Stimulated activated CD4-positive, alpha-beta T cell treated with anti-CD3 and anti-CD28 coated beads, Interleukin-15, amount 100 ng/mL, for 48 hours (primary cell): Measurements from ENCODE around the gene SLITRK5.
A peak's percentile ranks its signal among the peaks of the same experiment; 100 is the strongest.

Experiments
- DNase-seq, 2 donors: peaks; one replicate each; pipeline ENCODE4 v3.0.0-alpha.2; 2020; ENCODE audit warnings: low read depth in 2 of 2

The SLITRK5 gene, protein sequence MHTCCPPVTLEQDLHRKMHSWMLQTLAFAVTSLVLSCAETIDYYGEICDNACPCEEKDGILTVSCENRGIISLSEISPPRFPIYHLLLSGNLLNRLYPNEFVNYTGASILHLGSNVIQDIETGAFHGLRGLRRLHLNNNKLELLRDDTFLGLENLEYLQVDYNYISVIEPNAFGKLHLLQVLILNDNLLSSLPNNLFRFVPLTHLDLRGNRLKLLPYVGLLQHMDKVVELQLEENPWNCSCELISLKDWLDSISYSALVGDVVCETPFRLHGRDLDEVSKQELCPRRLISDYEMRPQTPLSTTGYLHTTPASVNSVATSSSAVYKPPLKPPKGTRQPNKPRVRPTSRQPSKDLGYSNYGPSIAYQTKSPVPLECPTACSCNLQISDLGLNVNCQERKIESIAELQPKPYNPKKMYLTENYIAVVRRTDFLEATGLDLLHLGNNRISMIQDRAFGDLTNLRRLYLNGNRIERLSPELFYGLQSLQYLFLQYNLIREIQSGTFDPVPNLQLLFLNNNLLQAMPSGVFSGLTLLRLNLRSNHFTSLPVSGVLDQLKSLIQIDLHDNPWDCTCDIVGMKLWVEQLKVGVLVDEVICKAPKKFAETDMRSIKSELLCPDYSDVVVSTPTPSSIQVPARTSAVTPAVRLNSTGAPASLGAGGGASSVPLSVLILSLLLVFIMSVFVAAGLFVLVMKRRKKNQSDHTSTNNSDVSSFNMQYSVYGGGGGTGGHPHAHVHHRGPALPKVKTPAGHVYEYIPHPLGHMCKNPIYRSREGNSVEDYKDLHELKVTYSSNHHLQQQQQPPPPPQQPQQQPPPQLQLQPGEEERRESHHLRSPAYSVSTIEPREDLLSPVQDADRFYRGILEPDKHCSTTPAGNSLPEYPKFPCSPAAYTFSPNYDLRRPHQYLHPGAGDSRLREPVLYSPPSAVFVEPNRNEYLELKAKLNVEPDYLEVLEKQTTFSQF

DNA sequence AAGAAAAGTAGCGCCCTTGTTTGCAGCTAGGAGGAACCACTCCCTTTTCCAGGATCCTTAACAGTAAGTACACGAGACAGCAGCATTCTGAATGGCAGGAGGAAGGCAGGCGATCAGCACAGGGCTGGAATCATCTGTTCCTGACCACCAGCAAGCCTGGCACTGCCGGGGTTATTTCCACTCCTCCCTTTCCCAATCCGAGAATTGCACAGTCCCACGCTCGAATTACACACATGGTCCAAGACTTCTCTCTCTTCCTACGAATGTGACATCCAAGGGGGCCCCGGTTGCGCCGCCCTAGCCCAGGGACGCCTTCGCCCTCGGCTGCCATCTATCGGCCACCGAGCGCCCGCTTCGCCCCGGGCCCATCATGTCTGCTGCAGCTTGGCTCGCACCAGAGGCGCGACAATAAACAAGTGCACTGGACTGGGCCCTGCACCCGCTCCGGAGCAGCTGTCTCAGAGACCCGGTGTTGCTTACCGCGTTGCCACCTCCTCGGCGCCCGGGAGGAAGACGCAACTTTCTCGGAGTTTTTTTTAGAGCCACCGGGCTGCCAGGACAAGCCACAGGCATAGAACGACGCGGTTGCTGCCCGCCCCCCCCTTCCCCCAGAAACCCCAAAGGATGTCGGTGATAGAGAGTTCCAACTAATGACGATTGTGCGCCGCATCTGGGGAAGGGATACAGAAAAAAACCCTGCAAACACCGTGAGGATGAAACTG is at the start of gene SLITRK5:
Gene SLITRK5, plus strand, starts transcription at position 341 of the 722 bp plus-strand sequence. CDS start 4,018 bp downstream, outside the sequence.
- DNase-seq = peak; percentile 38 to 64

DNA sequence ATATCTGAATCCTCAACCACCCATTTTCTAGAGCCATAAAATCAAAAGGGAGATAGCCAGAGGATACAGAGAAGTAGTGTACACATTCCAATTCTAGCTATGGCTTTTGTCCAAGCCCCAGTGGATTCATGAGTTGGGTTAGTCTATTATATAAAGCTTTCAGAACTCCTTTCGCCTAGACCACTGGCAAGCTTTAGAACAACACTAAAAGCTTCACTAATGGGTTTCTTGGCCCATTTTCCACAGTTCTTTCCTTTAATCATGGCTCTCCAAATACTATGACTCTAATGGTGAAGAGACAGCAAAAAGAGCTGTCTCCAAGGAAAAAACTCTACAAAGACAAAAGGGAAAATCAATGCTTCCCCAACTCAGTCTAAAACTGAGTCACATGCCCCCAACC is 48.2 kb upstream of the SLITRK5 start:
- DNase-seq = no peak

DNA sequence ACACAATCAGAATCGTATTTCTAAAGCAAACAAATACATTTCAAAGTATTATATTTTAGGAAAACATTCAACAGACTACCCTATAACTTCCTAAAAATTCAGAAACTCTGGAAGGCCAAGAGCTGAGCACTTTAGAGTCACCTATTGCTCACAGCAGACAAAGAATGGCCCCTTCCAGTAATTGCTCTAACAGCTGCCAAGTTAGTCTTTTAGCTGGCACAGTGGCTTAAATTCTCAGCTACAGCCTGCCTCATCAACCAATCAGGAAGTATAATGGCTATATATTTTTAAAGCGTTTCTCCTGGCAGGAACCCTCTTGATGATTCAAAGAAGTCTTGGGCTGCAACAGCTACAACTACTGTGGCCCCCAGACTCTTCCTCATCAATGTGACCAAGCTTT is 14.9 kb upstream of the SLITRK5 start:
- DNase-seq = no peak

DNA sequence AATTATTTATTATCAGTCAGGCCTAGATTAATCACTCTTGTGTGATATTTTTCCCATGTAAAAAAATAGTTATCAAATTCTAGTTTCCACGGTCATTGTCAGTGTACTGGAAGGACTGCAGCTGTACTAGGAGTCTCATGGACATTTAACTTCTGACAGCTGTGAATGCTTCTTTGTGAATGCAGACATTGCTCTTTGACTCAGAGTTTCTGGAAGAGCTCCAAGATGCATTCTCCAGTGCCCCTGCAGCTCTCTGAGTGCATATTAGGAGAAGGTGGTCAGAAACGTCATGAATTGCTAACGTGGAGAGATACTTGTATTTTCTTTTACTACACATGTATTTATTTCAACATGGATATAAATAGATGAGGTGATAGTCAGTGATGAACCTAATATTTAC is 9.7 kb upstream of the SLITRK5 start:
- DNase-seq = no peak

DNA sequence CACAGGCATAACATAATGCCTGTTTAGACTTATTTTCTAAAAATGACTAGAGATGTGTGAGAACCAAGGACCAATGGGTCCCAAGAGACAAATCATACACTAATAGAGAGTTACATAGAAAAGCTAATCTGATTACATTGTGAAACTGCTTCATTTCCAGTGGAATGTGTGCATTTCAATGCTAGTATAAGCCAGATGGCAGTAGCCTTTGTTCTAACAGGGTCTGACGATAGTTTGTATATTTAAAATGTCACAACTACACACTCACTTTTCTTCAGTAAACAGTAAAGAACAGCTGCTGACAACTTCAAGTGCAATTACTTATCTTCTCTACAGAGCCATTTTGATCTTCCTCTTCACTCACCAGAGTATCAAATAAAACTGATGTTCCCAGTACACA is 4.3 kb upstream of the SLITRK5 start:
- DNase-seq = no peak

DNA sequence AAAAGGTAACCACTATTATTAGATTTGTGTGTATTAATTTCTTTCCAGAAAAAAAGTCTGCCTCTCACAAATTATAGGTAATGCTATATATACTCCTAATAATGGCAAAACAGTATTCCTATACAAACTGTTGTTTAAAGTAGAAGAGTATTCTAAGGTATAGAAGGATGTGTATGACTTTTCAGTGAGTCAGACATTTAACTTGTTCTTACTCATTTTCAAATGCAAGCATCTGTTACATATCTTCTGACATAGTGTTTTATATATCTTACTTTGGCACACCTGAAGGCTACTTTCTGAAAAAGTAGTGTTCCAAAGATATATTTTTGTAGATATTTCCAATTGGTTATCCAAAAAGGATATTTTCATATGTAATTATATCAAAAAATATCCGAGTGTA is 3.5 kb upstream of the SLITRK5 start:
- DNase-seq = no peak

DNA sequence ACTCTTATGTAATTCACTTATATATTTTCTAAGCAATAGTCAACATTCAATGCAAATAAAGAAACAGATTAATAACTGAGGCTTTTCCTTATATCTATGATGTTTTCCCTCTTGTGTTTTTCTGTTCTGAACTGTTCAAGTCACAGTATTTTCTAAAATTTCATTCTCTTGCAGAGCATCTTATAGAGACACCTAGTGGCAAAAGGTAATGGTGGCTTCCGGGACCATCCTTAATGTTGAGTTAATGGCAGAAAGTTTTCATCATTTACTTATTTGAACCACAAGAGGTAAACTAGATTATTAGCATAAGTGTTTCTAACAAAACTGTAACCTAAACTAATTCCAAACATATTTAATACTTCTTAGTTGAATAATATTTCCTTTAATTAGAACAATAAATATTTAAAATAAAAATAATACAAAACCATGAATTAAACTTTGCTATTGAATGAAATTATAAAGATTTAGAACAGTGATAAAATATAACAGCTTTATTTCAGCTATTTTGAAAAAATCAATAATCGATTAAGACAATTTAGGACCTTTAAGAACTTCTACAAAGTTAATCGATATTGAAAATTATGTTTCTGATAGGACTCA is 1.7 kb upstream of the SLITRK5 start:
- DNase-seq = no peak

DNA sequence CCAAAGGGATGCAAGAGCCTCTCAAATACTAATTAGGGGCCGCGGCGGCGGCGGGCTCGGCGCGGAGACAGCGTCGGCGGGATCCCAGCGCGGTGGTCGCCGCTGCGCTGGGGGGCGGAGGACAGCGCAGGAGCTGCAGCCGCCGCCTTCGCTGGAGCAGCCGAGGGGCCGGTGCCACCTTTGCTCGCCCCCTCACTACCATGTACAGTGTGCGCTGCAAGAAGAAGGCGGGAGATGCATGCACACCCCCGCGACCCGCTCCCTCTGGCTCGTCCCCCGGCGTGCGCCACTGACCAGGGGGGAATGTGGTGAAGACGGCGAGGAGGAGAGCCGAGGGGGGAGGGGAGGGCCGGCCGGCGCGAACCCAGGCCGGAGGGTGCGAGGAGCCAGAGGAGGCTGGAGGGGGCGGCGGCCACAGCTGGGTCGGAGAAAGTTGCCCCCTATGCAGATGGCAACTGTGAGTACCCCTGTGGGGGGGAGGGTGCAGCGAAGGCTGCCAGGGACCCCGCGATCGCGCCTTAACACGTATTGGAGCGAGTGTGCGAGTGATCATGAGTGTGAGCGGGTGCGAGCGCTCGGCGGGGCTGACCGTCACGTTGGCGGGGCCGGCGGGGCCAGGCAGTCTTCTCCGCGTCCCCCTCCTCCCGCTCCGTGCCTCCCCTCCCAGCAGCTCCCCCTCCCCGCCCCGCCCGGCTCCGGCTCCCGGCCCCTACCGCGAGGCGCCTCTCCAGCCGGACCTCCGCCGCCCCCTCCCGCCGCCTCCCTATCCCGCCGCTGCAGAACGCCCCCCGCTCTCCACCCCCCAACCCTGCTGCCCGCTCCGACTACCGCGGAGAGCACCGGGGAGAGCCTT is 808 bp downstream of the SLITRK5 start:
- no peak for DNase-seq

DNA sequence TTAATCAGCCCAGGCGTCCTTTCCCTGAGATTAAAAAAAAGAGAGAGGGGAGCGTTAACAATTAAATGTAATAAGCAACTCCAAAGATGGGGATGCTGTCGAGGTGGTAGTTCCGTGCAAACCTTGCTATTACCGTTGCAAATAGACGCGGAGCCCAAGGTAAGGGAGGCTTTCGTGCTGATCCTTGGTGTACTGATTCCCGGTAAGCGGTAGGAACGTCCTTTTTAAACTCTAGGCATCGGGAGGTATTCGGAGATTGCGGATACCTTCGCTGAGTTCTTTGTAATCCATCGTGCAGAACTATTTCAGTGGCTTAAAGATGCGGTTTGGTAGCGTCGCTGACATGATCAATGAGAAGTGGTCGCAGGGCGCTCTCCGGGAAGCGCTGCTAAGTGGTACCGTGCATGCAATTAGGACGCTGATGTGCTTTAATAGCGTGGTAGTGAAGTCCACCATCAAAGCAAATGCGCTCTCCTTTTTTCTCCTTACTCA is 3.1 kb downstream of the SLITRK5 start:
- no peak for DNase-seq

DNA sequence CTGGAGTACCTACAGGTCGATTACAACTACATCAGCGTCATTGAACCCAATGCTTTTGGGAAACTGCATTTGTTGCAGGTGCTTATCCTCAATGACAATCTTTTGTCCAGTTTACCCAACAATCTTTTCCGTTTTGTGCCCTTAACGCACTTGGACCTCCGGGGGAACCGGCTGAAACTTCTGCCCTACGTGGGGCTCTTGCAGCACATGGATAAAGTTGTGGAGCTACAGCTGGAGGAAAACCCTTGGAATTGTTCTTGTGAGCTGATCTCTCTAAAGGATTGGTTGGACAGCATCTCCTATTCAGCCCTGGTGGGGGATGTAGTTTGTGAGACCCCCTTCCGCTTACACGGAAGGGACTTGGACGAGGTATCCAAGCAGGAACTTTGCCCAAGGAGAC is 4.7 kb downstream of the SLITRK5 start:
- no peak for DNase-seq

DNA sequence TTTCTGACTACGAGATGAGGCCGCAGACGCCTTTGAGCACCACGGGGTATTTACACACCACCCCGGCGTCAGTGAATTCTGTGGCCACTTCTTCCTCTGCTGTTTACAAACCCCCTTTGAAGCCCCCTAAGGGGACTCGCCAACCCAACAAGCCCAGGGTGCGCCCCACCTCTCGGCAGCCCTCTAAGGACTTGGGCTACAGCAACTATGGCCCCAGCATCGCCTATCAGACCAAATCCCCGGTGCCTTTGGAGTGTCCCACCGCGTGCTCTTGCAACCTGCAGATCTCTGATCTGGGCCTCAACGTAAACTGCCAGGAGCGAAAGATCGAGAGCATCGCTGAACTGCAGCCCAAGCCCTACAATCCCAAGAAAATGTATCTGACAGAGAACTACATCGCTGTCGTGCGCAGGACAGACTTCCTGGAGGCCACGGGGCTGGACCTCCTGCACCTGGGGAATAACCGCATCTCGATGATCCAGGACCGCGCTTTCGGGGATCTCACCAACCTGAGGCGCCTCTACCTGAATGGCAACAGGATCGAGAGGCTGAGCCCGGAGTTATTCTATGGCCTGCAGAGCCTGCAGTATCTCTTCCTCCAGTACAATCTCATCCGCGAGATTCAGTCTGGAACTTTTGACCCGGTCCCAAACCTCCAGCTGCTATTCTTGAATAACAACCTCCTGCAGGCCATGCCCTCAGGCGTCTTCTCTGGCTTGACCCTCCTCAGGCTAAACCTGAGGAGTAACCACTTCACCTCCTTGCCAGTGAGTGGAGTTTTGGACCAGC is 5.3 kb downstream of the SLITRK5 start:
- no peak for DNase-seq

DNA sequence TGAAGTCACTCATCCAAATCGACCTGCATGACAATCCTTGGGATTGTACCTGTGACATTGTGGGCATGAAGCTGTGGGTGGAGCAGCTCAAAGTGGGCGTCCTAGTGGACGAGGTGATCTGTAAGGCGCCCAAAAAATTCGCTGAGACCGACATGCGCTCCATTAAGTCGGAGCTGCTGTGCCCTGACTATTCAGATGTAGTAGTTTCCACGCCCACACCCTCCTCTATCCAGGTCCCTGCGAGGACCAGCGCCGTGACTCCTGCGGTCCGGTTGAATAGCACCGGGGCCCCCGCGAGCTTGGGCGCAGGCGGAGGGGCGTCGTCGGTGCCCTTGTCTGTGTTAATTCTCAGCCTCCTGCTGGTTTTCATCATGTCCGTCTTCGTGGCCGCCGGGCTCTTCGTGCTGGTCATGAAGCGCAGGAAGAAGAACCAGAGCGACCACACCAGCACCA is 5.9 kb downstream of the SLITRK5 start:
- DNase-seq = no peak

DNA sequence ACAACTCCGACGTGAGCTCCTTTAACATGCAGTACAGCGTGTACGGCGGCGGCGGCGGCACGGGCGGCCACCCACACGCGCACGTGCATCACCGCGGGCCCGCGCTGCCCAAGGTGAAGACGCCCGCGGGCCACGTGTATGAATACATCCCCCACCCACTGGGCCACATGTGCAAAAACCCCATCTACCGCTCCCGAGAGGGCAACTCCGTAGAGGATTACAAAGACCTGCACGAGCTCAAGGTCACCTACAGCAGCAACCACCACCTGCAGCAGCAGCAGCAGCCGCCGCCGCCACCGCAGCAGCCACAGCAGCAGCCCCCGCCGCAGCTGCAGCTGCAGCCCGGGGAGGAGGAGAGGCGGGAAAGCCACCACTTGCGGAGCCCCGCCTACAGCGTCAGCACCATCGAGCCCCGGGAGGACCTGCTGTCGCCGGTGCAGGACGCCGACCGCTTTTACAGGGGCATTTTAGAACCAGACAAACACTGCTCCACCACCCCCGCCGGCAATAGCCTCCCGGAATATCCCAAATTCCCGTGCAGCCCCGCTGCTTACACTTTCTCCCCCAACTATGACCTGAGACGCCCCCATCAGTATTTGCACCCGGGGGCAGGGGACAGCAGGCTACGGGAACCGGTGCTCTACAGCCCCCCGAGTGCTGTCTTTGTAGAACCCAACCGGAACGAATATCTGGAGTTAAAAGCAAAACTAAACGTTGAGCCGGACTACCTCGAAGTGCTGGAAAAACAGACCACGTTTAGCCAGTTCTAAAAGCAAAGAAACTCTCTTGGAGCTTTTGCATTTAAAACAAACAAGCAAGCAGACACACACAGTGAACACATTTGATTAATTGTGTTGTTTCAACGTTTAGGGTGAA is 6.6 kb downstream of the SLITRK5 start:
- DNase-seq = no peak

DNA sequence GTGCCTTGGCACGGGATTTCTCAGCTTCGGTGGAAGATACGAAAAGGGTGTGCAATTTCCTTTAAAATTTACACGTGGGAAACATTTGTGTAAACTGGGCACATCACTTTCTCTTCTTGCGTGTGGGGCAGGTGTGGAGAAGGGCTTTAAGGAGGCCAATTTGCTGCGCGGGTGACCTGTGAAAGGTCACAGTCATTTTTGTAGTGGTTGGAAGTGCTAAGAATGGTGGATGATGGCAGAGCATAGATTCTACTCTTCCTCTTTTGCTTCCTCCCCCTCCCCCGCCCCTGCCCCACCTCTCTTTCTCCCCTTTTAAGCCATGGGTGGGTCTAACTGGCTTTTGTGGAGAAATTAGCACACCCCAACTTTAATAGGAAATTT is 7.2 kb downstream of the SLITRK5 start:
- no peak for DNase-seq

DNA sequence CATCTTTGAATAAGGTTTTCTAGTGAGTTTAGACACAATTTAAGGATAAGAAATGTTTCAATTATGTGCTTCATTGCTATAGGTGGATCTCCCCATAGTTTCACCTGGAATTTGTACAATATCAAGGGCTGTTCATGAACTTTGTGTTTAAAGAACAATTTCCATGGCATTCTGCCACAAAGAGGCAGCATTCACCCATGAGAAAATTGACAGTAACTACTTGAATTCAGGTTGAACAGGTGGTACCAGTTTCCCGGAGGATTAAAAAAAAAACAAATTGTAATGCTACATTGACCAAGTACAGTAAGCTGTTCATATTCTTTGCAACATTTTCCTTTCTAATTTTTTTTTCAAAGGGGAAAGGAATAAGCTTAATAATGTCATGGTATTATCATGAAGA is 9.1 kb downstream of the SLITRK5 start:
- DNase-seq = no peak

DNA sequence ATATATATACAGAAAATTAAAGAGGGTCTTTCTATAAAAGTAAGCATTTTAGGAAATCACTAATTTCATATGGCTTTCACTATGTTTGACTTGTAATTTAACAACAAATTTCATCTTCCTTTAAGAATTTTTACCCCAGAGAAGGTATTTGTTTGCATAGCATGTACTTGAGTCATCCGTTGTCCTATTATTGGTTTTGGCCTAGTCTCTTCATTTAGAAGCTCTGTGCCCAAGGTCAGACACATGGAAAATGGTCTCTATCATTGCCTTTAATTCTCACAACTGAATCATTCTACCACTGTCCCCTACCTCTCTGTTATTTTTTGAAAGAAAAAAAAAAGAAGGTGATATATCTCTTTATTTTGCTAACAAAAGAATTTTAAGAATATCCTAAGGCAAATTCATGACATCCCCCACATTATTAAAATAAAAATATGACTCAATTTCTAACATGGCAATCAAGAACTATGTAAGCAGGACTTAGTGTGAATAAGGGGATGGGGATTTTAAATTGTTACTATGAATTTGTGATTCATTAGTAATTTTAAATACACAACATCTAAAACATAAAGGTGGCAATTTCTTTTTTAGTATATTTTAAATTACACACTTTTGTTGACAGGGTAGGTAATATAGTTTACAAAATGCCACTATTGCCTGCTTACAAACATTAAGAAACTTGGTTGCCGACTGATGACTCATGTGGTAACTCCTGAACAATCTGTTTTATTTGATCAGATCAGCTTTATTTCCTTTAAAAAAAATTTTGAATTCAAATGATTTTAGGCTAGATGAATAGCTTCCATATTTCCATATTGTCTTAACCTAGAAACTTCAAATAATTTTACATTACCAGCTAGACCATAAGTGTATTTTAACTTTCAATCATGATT is 13.9 kb downstream of the SLITRK5 start:
- DNase-seq = no peak

DNA sequence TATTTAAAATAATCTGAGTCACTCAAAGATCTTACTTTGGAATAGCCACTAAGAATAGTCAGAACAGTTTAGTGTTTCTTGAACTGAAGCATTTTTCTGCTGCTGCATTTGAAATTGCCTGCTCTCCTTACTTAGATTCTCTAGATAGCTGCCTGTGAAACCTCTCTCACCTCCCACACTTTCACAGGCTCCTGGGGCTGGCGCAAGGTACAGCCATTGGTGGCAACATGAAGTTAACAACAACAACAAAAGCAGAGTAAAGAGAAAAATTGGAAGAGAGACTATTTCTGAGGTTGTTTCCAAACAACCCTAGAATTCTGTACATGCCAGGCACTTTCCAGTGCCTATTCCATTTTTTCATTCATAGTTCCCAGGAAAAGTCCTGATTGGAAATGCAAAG is 25.3 kb downstream of the SLITRK5 start:
- no peak for DNase-seq

DNA sequence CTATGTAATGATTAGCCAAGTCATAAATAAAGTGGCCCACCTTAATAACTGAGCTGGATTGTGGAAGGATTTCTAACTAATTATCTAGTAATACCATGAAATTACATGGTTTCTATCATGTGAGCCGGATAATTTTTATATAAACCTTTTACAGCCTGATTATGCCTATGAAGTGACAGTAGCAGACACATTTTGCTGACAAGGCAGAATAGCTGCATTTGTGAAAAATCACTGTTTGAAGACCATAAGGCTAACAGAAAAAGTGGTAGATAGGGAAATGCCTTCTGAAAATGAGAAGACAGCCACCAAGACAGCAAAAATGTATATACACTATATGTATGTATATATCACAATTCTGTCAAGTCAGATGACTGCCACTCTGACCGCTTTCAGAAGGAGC is 27.1 kb downstream of the SLITRK5 start:
- DNase-seq = no peak
